ENCODE results near the gene CCDC71L. TPM values are rescaled to one million over a fixed set of nuclear protein-coding genes. Genes with fewer than 3 reads are reported as not detected.
A peak's percentile ranks its signal among the peaks of the same experiment; 100 is the strongest.

CCDC71L gene
- total RNA-seq, 1 experiment from 2014 or later = 20.6 TPM

- no peak for DNase-seq (ENCODE audit: low spot score)
Observed at GRCh38 chr7:106659166-106659962, 1.6 kb downstream of the CCDC71L start.

GRCh38 chr7:106658316-106659165 is 2.4 kb downstream of the CCDC71L start:
- DNase-seq (ENCODE audit: low spot score) = no peak

- peak; percentile 21 for DNase-seq (ENCODE audit: low spot score)
Observed at GRCh38 chr7:106657085-106657991, 3.6 kb downstream of the CCDC71L start.

GRCh38 chr7:106655703-106656498 is 5.1 kb downstream of the CCDC71L start:
- DNase-seq (ENCODE audit: low spot score) = no peak

- DNase-seq (ENCODE audit: low spot score) = no peak
Observed at GRCh38 chr7:106653488-106653887, 7.5 kb downstream of the CCDC71L start.

GRCh38 chr7:106652909-106653308 is 8.0 kb downstream of the CCDC71L start:
- DNase-seq (ENCODE audit: low spot score) = no peak

- DNase-seq (ENCODE audit: low spot score) = no peak
Observed at GRCh38 chr7:106652092-106652491, 8.9 kb downstream of the CCDC71L start.

- no peak for DNase-seq (ENCODE audit: low spot score)
Observed at GRCh38 chr7:106646256-106646655, 14.7 kb downstream of the CCDC71L start.

GRCh38 chr7:106644999-106645398 is 16.0 kb downstream of the CCDC71L start:
- DNase-seq (ENCODE audit: low spot score) = no peak

GRCh38 chr7:106643216-106644000 is 17.6 kb downstream of the CCDC71L start:
- DNase-seq (ENCODE audit: low spot score) = no peak

GRCh38 chr7:106641416-106641815 is 19.5 kb downstream of the CCDC71L start:
- no peak for DNase-seq (ENCODE audit: low spot score)

- no peak for DNase-seq (ENCODE audit: low spot score)
Observed at GRCh38 chr7:106640368-106641141, 20.4 kb downstream of the CCDC71L start.

GRCh38 chr7:106639476-106640334 is 21.3 kb downstream of the CCDC71L start:
- DNase-seq (ENCODE audit: low spot score) = no peak

- DNase-seq (ENCODE audit: low spot score) = no peak
Observed at GRCh38 chr7:106635411-106635810, 25.5 kb downstream of the CCDC71L start.

- DNase-seq (ENCODE audit: low spot score) = no peak
Observed at GRCh38 chr7:106634958-106635357, 26.0 kb downstream of the CCDC71L start.

GRCh38 chr7:106630648-106631047 is 30.3 kb downstream of the CCDC71L start:
- no peak for DNase-seq (ENCODE audit: low spot score)

- no peak for DNase-seq (ENCODE audit: low spot score)
Observed at GRCh38 chr7:106629516-106629915, 31.4 kb downstream of the CCDC71L start.

- no peak for DNase-seq (ENCODE audit: low spot score)
Observed at GRCh38 chr7:106626376-106627164, 34.4 kb downstream of the CCDC71L start.
